Activated CD8-positive, alpha-beta memory T cell treated with anti-CD3 and anti-CD28 coated beads, Interleukin-2, amount 50 U/mL, for 4 hours (primary cell): Measurements from ENCODE around the gene FCN1.

Source experiments
- DNase-seq: peaks from one replicate; pipeline ENCODE4 v3.0.0-alpha.2; 2020

Gene FCN1

DNA sequence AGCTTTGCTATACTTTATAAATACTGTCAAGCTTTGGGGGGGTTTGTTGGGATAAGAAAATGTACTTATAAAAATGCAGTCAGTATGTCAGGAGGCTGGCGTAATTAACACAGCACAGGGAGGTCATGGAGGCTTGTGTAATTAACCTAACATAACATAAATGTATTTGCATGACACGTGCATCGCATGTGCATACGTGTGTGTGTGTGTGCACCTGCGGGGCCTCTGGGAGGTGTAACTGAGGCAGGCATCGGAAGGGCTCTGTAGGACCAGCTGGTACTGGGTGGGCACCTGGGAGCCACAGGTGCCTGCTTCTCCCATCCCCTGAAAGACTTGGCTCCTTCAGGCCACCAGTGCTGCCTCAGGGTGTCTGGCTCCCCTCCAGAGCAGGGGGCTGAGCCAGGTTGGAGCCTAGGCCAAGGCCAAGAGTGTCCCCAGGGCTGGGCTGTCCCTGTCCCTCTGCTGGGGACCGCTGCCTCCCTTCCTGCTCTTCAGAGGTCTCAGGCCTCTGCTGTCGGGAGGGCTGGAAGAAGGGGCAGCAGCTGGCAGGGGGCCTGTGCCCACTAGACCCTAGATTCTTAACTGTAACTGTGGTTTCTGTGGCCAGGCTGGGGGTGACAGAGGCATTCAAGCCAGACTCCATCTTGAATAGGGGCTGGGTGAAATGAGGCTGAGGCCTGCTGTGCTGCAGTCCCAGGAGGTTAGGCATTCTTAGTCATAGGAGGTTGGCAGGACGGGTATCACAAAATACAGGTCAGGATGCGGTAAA, 28.1 kb downstream of the FCN1 start:
- DNase-seq = no peak

DNA sequence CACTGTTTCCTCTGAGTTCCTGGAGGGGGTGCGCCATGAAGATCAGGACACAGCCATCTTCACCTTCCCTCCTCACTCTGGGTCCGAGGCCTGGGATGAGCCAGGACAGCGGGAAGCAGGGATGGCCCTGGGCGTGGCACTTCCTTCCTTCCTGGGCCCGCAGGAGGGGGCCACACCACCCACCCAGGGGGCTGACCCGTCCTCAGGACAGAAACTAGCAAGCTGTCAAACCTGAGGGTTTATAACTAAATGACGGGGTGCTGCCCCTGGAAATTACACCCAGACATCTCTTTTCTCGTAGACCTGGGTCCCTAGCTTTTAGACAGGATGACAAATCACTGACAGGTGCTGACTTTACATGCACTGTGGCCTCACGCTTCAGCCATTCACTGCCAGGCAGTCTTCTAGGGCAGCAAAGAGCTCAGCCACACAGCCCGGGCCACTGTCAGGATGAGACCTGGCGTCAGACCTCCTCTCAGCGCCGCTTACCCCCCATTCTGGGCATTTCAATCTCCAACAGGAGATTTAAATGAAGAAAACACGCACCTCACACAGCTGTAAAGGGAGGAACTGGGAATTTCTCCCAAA, 29.0 kb downstream of the FCN1 start:
- DNase-seq = no peak

DNA sequence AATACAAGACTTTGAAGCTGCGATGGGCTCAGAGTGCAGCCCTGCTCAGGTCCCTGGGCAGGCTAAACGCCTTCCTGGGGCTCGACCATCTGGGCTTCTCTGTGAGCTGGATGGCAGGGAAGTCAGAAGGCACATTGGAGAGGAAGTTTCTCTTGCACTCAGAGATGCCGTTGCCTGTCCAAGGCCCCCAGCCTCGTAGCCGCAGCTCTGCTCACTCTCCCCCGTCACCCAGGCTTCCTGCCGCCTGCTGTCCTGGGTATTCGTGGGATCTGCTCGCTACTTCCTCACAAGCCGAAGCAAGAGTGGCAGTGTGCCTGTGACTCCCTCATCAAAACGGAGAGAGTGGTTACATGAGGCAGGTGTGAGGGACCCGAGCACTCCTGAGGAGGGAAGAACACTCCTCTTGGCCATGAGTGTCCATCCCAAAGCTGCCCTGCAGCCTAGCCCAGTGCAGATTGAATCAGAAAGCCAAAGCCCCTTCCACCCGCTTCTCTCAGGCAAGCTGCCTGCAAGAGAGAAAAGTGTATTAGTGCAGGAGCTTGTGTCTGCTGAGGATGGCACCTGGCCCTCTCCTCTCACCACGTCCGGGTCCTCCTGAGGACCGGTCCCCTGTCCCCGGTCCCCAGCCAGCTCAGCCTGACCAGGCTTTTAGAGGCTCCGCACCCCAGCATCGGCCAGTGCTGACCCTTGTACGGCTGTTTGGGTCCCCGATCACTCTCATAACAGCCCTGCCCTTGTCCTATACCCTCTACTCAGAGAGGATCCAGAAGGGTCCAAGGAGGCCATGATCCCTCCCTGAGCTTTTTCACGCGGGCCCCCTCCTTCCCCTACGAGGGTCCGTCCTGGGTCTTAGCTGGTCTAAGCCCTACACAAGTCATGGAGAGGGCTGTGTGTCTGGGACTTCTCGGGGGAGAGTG, 29.8 kb downstream of the FCN1 start:
- DNase-seq = no peak

DNA sequence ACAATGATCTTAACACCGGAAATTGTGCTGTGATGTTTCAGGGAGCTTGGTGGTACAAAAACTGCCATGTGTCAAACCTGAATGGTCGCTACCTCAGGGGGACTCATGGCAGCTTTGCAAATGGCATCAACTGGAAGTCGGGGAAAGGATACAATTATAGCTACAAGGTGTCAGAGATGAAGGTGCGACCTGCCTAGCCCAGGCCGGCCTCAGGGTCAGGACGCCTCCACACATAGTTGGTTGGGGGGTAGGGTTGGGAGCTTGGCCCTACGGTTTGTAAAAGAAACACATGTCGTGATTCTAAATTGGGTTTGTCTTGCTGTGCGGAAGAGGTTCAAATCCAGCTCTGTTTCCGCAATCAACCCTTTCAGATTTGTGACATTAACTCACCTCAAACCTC, 30.5 kb downstream of the FCN1 start:
- DNase-seq = no peak

DNA sequence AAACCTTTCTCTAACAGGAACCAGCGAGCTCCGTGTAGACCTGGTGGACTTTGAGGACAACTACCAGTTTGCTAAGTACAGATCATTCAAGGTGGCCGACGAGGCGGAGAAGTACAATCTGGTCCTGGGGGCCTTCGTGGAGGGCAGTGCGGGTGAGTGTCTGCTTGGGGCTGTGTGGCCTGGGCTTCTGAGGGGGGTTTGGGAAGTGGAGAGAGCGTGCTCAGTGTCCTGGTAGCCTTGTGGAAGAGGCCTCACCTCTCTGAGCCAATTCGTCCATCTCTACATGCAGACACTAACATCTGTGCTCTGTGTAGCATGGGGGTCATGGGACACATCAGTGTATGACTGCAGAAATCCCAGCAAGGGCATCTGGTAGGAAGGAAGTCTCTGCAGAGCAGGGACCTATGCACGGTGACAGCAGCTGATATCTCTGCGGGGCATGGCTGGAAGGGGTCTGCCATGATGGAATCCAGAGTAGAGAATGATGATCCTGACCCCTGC, 31.2 kb downstream of the FCN1 start:
- DNase-seq = no peak

DNA sequence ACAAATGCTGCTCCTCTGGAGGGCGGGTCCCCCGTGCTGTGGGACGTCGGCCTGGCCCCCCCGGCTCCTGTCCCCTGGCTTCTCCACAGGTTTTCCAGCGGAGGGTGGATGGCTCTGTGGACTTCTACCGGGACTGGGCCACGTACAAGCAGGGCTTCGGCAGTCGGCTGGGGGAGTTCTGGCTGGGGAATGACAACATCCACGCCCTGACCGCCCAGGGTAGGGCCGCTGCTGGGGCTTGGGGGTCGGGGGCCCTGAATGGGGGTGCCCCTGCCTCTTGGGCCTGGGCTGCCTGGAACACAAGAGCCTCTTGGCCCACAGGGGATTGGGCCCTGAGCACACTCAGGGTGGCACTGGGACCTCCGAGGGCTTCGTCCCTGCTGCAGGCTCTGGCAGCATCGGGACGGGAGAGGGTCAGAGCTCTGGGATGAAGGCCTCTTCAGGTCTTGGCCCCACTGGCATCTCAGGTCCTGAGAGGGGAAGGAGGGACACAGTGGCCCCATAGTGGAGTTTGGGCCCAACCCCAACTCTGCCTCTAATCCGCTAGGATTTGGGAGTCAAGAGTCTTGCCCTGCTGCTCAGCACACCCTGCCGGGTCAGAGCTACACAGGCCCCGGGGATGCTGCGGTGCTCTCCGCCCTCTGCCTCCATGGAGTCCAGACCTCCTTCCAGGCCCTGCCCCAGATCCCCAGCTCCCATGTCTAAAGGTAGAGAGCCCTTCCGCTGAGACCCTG, 31.9 kb downstream of the FCN1 start:
- no peak for DNase-seq

DNA sequence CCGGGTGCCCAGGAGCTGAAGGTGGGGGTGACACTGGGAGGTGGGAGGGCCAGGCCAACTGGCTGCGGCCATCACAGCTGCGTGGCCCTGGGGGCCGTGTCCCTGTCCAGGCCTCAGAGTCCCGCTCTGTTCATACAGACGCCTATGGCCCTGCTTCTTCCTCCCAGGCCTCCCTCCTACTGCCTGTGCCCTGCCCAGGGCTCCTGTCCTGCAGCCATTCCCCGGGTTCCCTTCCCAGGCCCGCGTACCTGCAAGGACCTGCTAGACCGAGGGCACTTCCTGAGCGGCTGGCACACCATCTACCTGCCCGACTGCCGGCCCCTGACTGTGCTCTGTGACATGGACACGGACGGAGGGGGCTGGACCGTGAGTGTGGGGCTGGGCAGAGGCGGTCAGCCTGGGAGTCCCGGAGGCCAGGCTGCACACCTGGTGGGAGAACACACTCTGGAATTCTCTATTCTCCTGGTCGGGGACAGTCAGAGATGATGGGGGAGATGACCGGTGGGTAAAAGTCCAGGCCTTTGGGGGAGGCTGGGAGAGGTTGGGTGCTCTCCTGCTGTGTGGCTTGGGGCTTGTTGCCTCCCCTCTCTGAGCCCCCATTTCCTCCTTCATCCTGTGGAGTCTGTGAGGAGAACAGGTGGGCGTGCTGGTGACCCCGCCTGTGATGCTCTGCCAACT, 32.6 kb downstream of the FCN1 start:
- DNase-seq = no peak

DNA sequence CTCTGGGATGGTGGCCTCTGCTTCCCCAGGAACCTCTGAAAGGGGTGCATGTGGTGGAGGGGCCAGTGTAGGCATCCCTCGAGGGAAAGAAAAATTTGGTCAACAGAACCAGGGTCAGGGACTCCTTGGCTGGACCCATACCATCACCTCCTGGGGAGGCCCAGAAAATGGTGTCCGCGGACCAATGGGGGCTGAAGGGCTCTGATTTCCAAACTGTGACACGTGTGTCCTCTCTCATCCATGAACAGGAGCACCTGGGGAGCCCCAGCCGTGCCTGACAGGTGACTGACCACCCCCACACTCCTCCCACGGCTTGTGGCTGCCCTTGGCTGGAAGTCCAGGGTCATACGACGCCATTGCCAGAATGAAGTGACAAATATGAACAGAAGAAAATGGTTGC, 33.2 kb downstream of the FCN1 start:
- no peak for DNase-seq

DNA sequence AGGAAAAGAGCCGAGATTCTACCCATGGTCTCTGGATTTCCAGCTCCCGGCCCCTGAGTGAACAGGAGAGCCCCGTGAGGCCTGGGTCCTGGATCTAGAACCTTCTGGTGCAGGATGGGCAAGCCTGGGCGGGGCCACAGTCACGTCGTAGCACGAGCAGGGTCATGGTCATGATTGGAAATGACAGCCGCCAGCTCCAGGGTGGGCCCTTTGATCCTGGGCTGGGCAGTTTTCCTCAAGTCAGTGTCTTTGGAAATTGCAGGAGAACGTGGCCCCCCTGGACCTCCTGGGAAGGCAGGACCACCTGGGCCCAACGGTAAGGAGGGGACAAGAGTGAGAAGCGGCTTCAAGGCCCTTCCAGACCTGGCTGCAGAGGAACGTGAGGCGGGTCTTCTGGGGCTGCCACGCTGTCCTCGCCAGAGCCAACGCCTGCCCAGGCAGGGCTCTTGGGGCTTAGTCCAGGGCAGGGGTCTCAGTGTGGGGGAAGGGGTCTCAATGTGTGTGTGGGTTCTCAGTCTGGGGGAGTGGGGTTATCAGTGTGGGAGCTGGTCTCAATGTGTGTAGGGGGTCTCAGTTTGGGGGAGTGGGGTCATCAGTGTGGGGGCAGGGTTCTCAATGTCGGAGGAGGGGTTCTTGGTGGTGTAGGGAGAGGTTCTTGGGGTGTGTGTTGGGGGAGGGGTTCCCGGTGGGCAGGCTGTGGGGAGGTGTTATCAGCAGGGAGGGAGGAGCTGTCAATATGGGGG, 34.5 kb downstream of the FCN1 start:
- no peak for DNase-seq

DNA sequence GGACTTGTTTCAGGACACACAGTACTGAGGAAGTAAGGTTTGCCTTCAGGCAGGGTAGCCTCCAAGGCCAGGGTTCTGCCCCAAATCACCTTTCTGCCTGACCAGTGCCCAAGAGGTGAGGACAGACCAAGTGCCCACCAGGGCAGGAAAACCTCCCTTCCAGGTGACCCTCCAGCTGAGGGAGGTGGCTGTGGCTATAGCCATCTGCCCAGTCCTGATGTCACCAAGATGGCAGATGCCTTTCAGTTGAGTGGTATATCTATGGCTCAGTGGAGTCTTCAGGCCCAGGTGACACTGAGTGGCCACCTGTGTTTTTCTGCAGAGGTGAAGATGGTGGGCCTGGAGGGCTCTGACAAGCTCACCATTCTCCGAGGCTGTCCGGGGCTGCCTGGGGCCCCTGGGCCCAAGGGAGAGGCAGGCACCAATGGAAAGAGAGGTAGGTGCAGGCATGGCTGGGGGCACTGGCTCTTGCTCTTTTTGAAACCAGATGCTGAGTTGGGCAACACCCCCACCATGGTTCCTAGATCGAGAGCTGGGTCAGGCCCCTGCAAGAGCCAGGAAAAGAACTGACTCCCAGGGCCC, 35.4 kb downstream of the FCN1 start:
- DNase-seq = no peak

DNA sequence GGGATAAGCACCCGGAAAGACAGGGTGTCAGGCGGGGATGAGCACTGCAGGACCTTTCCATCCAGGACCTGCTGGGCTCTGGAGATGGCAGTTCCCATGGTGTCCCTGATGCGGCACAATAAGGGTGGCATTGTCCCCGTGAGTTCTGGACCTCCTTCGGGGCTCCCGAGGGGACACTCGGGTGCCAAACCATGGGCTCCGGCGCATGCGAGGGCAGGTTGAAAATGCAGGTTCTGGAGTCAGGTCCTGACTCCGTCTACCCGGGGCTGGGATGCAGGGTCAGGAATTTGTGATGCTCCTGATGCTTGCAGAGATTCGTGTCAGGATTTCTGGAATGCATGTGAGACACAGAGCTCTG, 36.4 kb downstream of the FCN1 start:
- no peak for DNase-seq

DNA sequence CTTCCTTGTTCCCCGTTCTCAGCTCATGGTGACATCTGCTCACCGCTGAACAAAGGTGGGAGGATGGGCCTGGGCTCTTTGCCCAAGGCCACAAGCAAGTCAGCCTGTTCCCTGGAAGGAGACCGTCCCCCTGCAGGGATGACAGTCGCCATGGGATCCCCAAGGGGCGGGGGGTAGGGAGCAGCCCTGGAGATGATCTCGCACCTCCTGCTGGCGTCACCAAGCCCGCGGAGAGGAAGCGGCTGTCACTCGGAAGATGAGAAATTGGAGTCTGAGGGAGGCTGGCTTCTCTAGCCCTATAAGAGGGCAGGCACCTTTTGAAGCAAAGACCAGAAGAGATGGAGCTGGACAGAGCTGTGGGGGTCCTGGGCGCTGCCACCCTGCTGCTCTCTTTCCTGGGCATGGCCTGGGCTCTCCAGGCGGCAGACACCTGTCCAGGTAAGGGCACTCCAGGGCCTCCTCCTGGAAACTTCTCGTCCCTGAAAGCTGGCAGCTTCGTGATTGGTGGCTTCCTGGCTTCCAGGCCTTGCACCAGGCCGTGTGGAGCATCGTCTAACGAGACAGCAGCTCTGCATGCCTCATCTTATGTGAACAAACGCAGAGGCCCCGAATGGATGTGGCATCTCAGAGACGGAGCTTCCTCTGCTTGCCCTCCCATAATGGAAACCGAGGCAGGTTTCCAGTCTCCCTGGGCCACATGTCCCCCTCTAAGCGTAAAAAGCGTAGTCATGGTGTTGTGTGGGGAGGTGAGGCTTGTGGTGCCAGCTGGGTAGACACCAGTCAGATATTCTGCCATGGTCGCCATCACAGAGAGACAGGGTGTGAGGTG, 37.0 kb downstream of the FCN1 start, which contains the start of gene FCN2:
TSS of gene FCN2 (plus strand) at position 327 of the 829 bp plus-strand sequence. CDS start at position 339, 12 bp downstream.
- DNase-seq = no peak

DNA sequence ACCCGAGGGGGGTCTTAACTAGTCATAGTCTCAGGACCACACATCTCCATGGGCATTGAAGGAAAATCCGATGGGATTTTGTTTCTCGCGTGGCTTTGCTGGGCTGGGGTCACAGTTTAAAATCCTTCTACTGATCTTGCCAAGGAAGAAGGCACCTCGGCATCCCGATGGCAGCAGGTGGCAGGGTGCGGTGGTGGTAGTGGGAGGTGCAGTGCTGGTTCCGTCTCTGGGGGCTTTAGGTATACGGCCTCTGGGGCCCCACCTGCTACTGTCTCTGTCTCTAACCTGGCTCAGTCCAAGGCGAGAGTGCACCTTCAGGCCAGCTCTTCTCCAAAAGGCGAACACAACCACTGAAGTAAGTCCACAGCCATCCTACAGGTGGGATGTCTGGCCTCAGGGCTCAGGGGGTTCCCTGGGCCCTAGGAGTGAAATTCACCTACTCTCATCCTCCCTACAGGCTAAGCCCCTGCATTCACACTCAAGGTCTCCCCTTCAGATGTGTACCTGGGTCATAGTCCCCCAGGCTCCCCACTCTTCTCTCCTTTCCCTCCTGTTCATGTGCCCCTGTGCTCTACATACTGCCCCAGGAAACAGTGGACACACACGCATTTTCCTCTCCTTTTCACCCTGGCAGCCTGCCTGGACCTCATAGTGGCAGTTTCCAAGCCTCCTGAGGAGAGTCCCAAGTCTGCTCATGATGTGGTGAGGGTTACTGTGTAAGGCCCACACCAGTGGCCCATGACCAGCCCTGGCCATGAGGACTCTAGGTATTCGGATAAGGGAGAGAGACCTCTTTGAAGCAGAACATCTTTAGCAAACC, 37.8 kb downstream of the FCN1 start:
- no peak for DNase-seq

DNA sequence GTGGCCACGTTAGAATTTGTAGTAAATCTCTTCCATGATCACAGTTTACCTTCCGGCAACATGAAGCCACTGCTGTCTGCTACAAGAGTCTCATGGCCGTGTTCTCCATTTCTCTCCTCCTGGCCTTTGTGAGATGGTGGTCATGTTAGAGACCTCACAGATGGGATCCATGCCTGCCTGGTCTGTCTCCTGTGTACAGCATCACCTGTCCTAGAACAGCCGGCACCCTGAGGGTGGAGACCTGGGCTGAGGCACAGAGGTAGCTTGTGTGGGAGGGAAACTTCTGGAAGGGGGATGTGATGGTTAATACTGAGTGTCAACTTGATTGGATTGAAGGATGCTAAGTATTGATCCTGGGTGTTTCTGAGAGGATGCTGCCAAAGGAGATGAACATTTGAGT, 40.2 kb downstream of the FCN1 start:
- DNase-seq = no peak

DNA sequence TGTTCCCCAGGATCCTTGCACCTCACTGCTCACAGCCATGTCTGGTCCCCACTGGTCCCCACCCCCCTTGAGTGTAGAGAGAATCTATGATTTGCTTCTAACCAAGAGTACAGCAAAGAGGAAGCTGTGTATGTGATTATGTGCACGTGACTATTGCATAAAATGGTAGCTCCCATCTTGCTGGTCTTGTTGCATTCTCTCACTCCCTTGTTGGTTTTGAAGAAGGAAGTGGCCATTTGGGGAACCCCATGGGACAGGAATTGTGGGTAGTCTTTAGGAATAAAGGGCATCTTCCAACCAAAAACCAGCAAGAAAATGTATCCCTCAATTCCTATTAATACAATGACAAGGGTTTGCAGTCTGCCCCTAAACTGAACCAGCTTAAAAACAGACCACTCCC, 42.3 kb downstream of the FCN1 start:
- DNase-seq = no peak

DNA sequence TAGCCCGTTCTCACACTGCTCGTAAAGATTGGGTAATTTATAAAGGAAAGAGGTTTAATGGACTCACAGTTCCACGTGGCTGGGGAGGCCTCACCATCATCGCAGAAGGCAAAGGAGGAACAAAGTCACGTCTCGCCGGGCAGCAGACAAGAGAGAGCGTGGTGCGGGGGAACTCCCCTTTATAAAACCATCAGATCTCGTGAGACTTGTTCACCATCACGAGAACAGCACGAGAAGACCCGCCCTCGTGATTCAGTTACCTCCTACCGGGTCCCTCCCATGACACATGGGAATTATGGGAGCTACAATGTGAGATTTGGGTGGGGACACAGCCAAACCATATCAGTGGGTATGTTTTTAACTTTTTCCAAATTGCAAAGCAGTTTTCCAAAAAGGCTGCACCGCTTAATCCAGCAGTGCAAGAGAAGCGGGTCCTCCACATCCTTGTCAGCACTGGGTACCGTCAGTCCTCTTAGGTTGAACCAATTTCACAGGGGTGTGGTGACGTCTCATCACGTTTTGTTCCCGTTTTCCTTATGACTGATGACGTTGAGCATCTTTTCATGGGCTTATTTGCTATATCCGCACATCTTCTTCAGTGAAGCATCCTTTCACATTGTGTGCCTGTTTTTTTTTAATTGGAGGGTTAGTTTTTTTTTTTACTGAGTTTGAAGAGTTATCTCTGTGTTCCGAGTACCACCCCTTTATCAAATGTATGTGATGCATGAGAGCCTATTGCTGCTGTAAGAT, 45.1 kb downstream of the FCN1 start:
- no peak for DNase-seq

DNA sequence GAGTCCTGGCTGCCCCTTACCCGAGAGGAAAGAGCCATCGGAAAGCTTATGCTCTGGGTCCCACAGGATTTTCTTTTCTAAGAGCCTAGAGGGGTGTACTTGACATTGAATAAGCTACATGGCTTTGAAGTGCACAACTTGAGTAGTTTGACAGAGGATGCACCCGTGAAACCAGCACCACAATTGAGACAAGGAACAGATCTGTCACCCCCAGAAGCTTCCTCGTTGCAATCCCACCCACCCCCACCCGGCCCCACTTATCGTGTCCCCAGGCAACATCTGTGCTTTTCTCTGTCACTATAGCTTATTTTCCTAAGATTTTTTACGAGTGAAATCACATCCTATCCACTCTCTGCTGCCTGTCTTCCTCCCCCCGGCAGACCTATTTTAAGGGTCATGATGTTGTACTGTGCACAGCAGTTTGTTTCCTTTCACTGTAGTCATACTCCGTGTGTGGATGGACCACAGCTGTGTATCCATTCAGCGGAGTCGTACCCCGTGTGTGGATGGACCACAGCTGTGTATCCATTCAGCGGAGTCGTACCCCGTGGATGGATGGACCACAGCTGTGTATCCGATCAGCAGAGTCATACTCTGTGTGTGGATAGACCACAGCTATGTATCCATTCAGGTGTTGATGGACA, 45.9 kb downstream of the FCN1 start:
- no peak for DNase-seq
